ENCODE measurements around the gene EIF1AD.
"Not testable (repeated sequence)": the region's sequence is repeated elsewhere in the genome, so short reads cannot be mapped to it uniquely, and the experiment has no call there.

Gene EIF1AD

GRCh38 chr11:65968600-65969482 lies 33.1 kb downstream of the EIF1AD start:
- DNase-seq (no peak), ATAC-seq (no peak)

- no peak for ATAC-seq
- no peak for DNase-seq
Measured at GRCh38 chr11:65967329-65967934, 34.5 kb downstream of the EIF1AD start.

- no peak for ATAC-seq
- no peak for DNase-seq
Measured at GRCh38 chr11:65965986-65966762, 35.8 kb downstream of the EIF1AD start.

GRCh38 chr11:65964906-65965305 lies 37.1 kb downstream of the EIF1AD start:
- ATAC-seq (no peak), DNase-seq (no peak)

- ATAC-seq (no peak), DNase-seq (no peak)
Measured at GRCh38 chr11:65962141-65962564, 39.8 kb downstream of the EIF1AD start.

GRCh38 chr11:65961267-65962140 lies 40.5 kb downstream of the EIF1AD start, which contains the start of gene SART1:
Gene SART1 (plus strand): TSS chr11:65961734. CDS start chr11:65961781, 47 bp downstream.
- ATAC-seq: peak; percentile 96
- DNase-seq: peak; percentile 97

GRCh38 chr11:65960824-65961266 lies 41.1 kb downstream of the EIF1AD start:
- DNase-seq: no peak
- ATAC-seq: no peak

GRCh38 chr11:65958774-65959420 lies 43.1 kb downstream of the EIF1AD start:
- DNase-seq: no peak
- ATAC-seq: no peak

GRCh38 chr11:65958291-65958690 lies 43.7 kb downstream of the EIF1AD start:
- DNase-seq (no peak), ATAC-seq (no peak)

GRCh38 chr11:65954771-65955170 lies 47.2 kb downstream of the EIF1AD start:
- ATAC-seq (no peak), DNase-seq (no peak)

GRCh38 chr11:65953471-65953870 lies 48.5 kb downstream of the EIF1AD start:
- DNase-seq: no peak
- no peak for ATAC-seq

GRCh38 chr11:65952052-65952521 lies 49.9 kb downstream of the EIF1AD start:
- DNase-seq (no peak), ATAC-seq (no peak)

- DNase-seq, ATAC-seq: not testable (repeated sequence)
Measured at GRCh38 chr11:65951641-65952040, 50.3 kb downstream of the EIF1AD start.

- DNase-seq, ATAC-seq: not testable (repeated sequence)
Measured at GRCh38 chr11:65950711-65951110, 51.2 kb downstream of the EIF1AD start.

GRCh38 chr11:65947603-65948125 lies 54.3 kb downstream of the EIF1AD start:
- ATAC-seq: no peak
- no peak for DNase-seq

- no peak for ATAC-seq
Measured at GRCh38 chr11:65947133-65947532, 54.8 kb downstream of the EIF1AD start.

GRCh38 chr11:65946655-65947054 lies 55.3 kb downstream of the EIF1AD start:
- DNase-seq: no peak
- ATAC-seq: no peak

More at GRCh38 chr11:65947133-65947532, 54.8 kb downstream of the EIF1AD start:
- no peak for DNase-seq

Measured in stimulated activated naive CD8-positive, alpha-beta T cell treated with anti-CD3 and anti-CD28 coated beads, Interleukin-15, Interleukin-2, amounts not matched to agents 100 U/mL and 50 U/mL, for 24 hours (primary cell).